Parathyroid adenoma (tissue), 2 donors: ENCODE results near the gene PAK4.

Source experiments
- H2AFZ ChIP-seq: fragments of 300-600 bp; sonication (generic); one replicate; pipeline ENCODE4 v1.7.0; 2017; ENCODE audit warnings: antibody characterized with exemption, mild to moderate bottlenecking
- H3K27ac ChIP-seq: fragments of 300-600 bp; sonication (generic); one replicate; pipeline ENCODE4 v1.7.0; 2017
- H3K27me3 ChIP-seq: fragments of 300-600 bp; sonication (generic); one replicate; pipeline ENCODE4 v1.7.0; 2017; ENCODE audit warnings: low read length; ENCODE audit not compliant: control insufficient read depth, insufficient read depth
- H3K36me3 ChIP-seq: fragments of 300-600 bp; sonication (generic); one replicate; pipeline ENCODE4 v1.7.0; 2017; ENCODE audit warnings: low read length; ENCODE audit not compliant: control insufficient read depth, insufficient read depth
- H3K4me1 ChIP-seq: fragments of 300-600 bp; sonication (generic); one replicate; pipeline ENCODE4 v1.7.0; 2017; ENCODE audit warnings: control low read depth
- H3K4me2 ChIP-seq: fragments of 300-600 bp; sonication (generic); one replicate; pipeline ENCODE4 v1.7.0; 2017; ENCODE audit warnings: low read length
- H3K4me3 ChIP-seq: fragments of 300-600 bp; sonication (generic); one replicate; pipeline ENCODE4 v1.7.0; 2017; ENCODE audit warnings: low read depth, low read length
- H3K79me2 ChIP-seq: fragments of 300-600 bp; sonication (generic); one replicate; pipeline ENCODE4 v1.7.0; 2017; ENCODE audit warnings: control low read depth
- H3K9ac ChIP-seq: fragments of 300-600 bp; sonication (generic); one replicate; pipeline ENCODE4 v1.7.0; 2017; ENCODE audit warnings: mild to moderate bottlenecking
- H3K9me3 ChIP-seq: fragments of 300-600 bp; sonication (generic); one replicate; pipeline ENCODE4 v1.7.0; 2017; ENCODE audit warnings: low read length; ENCODE audit not compliant: control insufficient read depth
- TF ChIP-seq, protein P1 (sequence below): fragments of 300-600 bp; sonication (generic); IDR thresholded peaks from one replicate; pipeline ENCODE4 v1.7.0; 2017; ENCODE audit warnings: antibody characterized with exemption, mild to moderate bottlenecking
- donor health status: primary hyperparathyroidism.

PAK4 gene

DNA sequence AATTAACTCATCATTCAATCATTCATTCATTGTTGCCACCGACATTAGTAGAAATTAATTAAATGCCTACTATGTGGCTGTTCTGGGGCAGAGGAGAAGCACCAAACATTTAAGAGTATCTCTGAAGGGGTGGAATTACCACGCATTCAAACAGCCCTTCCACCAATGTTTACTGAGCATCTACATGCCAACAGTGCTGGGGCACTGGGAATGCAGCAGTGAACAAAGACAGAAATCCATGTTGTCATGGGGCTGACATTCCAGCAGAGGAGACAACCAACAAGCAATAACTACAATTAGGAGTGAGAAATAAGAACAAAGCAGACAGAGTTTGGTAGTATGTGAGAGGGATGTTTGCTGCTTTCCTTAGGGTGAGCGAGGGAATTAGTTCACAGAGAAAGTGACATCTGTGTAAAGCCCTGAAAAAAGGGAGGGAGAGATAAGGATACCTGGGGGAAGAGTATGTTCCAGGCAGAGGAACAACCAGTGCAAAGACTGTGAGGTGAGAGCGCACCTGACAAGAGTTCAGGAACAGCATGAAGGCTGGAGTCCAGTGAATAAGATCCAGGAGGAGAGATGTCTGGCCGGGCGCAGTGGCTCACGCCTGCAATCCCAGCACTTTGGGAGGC lies 1.3 kb upstream of the PAK4 start:
- no peaks in the 10 kb centered on the region for H3K36me3 ChIP-seq
- H3K27ac ChIP-seq = no peak overlapping the region
- H3K27me3 ChIP-seq = no peaks in the 10 kb centered on the region
- H3K9me3 ChIP-seq = no peaks in the 10 kb centered on the region
- peaks cover 18% of the 10 kb centered on the region for H3K4me1 ChIP-seq
- peaks cover 17% of the 10 kb centered on the region for H3K79me2 ChIP-seq
- TF ChIP-seq, protein P1, sequence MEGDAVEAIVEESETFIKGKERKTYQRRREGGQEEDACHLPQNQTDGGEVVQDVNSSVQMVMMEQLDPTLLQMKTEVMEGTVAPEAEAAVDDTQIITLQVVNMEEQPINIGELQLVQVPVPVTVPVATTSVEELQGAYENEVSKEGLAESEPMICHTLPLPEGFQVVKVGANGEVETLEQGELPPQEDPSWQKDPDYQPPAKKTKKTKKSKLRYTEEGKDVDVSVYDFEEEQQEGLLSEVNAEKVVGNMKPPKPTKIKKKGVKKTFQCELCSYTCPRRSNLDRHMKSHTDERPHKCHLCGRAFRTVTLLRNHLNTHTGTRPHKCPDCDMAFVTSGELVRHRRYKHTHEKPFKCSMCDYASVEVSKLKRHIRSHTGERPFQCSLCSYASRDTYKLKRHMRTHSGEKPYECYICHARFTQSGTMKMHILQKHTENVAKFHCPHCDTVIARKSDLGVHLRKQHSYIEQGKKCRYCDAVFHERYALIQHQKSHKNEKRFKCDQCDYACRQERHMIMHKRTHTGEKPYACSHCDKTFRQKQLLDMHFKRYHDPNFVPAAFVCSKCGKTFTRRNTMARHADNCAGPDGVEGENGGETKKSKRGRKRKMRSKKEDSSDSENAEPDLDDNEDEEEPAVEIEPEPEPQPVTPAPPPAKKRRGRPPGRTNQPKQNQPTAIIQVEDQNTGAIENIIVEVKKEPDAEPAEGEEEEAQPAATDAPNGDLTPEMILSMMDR = no peak
- no peak overlapping the region for H3K9ac ChIP-seq
- H3K4me2 ChIP-seq = no peak overlapping the region
- H2AFZ ChIP-seq = no peak overlapping the region
- H3K4me3 ChIP-seq = no peak overlapping the region

DNA sequence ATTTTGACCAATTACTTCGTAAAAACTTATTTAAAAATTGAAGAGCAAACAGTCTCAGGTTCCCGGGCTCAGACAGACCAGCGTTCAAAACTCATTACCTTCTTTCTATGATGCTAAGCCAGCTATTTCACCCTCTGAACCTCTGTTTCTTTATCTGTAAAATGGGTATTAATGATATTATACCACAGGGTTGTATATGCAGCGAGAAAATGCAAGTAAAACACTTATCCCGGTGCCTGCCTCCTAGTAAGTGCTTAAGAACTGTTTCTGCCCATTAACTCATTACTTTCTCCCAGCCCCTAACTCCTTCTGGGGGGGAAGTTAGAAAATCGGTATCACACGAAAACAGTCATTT lies 410 bp upstream of the PAK4 start:
- H3K79me2 ChIP-seq = peaks cover 24% of the 10 kb centered on the region
- TF ChIP-seq, protein P1 = no peak
- peak overlapping the region; percentile 88 for H3K27ac ChIP-seq
- peak overlapping the region; percentile 90 for H3K4me3 ChIP-seq
- H3K27me3 ChIP-seq = no peaks in the 10 kb centered on the region
- H3K9ac ChIP-seq = no peak overlapping the region
- H3K4me2 ChIP-seq = peak overlapping the region; percentile 72
- H3K36me3 ChIP-seq = no peaks in the 10 kb centered on the region
- H3K4me1 ChIP-seq = peaks cover 18% of the 10 kb centered on the region
- peak overlapping the region; percentile 75 for H2AFZ ChIP-seq
- H3K9me3 ChIP-seq = no peaks in the 10 kb centered on the region

DNA sequence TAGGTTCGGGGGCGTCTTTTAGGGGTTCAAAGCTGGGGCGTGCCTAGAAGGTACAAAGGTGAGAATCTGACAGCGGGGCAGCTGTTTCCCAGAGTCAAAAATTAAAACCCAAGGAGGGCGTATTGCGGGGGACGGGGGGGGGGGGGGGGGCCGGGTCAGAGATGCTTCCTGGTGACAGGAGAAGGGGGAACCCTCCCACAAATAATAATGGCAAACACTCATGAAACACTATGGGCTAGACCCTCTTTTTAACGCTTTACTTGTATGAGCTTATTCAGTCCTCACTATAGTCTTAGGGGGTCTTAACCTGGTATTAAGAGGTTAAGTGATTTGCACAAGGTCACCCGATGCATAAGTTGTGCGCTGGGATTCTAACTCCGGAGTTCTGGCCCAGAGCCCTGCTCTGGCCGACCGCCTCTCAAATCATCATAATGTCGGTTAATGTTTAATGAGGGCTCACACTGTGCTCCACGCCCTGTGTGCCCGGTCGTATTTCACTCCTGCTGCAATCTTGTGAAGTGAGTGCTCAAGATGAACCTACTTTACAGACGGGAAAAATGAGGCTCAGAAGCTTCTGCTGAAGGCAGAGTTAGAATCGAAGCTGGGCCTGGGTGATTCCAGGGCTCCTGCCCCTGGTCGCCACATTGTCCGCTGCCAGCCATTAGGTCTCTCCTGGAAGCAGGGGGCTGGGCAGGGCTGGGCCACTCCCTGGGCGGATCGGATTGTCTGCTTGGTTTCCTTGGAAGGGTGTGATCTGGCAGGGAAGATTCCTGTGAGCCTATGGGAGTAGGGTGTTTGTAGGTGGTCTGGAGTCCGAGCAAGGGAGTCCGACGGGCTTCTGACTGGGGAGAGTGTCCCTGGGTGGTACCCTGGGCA lies 964 bp downstream of the PAK4 start:
- H3K79me2 ChIP-seq = peaks cover 36% of the 10 kb centered on the region
- H3K36me3 ChIP-seq = no peaks in the 10 kb centered on the region
- H3K4me3 ChIP-seq = peak overlapping the region; percentile 90
- H3K27me3 ChIP-seq = no peaks in the 10 kb centered on the region
- H3K27ac ChIP-seq = peak overlapping the region; percentile 88
- H3K4me2 ChIP-seq = peak overlapping the region; percentile 90
- no peaks in the 10 kb centered on the region for H3K9me3 ChIP-seq
- peak overlapping the region; percentile 30 for H2AFZ ChIP-seq
- no peak overlapping the region for H3K9ac ChIP-seq
- H3K4me1 ChIP-seq = peaks cover 25% of the 10 kb centered on the region
- TF ChIP-seq, protein P1 = no peak

DNA sequence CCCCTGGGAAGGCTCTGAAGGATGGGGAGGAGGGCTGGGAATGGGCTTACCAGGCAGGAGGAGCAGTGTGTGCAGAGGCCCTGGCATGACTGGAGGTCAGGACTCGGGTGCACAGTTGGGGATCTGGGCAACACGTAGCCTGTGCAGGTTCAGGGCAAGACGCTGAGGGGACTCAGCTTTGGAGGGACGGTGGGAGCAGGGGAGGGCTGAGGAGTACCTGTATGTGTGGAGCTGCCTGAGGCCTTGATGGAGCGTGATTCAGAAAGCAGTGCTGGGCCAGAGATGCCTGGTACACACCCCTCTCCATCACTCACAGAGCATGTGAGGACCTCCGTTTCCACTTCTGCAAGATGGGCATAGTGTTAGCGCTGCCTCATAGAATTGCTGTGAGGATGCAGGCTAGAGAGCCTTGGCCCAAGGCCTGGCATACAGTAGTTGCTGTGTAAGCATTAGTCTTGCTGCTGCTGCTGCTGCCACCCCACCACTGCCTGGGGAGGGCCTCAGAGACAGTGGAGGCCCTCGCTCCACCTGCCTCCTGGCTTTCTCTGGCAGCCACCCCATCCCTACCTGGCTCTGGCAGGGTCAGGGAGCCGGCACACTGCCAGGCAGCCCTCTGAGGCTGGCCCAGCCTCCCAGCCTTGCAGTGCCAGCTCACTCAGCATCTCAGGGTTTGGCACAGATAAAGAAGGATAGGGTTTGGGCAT lies 2.4 kb downstream of the PAK4 start:
- Histone ChIP-seq H2AFZ (no peak overlapping the region), H3K27ac (peak overlapping the region; percentile 88), H3K4me2 (peak overlapping the region; percentile 90), H3K4me3 (no peak overlapping the region), H3K27me3 (no peaks in the 10 kb centered on the region), H3K9ac (no peak overlapping the region), H3K4me1 (peaks cover 39% of the 10 kb centered on the region), H3K9me3 (no peaks in the 10 kb centered on the region), H3K36me3 (no peaks in the 10 kb centered on the region), H3K79me2 (peaks cover 50% of the 10 kb centered on the region)
- TF ChIP-seq, protein P1 = peak; percentile 29
